NCI-H524 treated with DMSO at 0.1 percent for 48 hours (cell line): ENCODE data around the gene PRPF31.
"Not testable (repeated sequence)": the region's sequence is repeated elsewhere in the genome, so short reads cannot be mapped to it uniquely, and the experiment has no call there.

Experiments used
- DNase-seq: peaks from one replicate; lab custom pipeline; 2025; lab: John Stamatoyannopoulos, UW

PRPF31 gene

DNA sequence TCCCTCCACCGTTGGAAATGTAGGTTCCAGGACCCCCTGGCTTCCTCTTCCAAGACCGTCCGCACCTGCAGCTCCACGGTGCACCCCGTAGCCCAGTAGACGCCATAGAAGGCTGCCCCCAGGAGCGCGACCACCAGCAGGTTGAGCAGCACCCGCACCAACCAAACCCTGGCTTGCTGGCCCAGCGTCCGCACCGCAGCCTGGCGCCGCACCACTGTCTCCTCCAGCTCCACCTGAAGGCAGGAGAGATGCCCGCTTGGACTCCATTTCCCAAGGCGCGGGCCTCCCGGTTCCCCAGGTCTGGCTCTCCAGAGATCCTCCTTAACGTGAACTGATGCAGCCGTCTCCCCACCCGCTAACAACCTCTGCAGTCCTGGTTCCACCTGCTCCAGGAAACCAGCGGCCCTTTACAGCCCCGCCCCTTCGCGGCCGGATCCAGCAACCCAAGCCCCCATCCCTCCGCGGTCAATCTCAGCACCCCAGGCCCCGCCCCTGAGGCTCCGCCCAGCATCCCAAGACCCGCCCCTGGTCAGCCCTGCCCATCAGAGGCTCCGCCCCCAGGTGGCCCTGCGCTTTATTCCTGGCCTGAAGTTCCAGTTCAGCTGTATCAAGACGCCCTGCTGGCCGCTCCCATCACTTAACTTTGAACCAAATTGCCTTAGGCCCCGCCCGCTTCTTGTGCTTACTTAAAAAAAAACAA is 49.0 kb downstream of the PRPF31 start:
- DNase-seq: no peak

DNA sequence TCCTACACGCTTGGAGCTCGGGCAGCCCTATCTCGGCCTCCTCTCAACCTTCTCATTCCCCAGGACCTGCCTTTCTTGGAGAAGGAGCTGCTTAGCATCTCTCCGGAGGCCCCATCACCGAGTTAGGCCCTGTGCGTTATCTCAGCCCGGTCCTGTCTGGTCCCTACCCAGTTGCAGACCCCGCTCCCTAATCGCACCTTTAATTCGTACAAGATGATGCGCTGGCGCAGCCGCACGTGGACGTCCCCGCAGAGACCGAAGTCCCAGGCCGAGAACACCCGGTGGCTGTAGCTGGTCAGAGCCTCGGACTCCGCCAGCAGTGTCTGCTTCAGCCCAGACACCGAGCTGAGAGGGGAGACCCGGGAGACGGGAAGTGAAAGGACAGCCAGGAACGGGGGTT is 49.7 kb downstream of the PRPF31 start:
- no peak for DNase-seq

DNA sequence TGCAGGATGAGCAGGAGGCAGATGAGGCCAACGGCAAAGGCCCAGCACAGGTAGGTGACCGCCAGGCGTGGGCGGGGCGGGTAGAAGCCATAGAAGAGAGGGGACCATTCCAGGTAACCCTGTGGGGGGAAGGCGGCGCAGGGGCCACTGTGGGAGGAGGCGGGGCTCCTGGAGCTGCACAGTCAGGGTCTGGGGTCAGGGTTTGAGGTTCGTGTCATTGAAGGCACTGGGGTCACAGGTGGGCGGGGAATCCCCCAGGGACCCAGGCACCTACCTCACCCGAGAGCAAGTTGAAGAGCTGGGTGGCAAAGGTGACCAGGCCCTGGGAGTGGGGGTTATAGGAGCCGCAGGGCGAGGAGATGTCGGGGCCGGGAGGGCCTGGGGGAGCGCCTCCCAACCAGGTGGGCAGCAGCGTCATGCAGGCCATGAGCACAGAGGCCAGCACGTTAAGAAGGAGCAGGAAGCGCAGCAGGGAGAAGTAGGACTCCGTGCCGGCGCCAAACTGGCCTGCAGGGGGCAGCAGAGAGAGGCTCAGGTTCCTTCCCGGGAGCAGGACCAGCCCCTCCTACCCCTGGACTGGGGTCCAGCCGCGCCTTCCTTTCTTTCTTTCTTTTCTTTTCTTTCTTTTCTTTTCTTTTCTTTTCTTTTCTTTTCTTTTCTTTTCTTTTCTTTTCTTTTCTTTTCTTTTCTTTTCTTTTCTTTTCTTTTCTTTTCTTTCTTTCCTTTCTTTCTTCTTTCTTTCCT is 52.8 kb downstream of the PRPF31 start:
- no peak for DNase-seq

DNA sequence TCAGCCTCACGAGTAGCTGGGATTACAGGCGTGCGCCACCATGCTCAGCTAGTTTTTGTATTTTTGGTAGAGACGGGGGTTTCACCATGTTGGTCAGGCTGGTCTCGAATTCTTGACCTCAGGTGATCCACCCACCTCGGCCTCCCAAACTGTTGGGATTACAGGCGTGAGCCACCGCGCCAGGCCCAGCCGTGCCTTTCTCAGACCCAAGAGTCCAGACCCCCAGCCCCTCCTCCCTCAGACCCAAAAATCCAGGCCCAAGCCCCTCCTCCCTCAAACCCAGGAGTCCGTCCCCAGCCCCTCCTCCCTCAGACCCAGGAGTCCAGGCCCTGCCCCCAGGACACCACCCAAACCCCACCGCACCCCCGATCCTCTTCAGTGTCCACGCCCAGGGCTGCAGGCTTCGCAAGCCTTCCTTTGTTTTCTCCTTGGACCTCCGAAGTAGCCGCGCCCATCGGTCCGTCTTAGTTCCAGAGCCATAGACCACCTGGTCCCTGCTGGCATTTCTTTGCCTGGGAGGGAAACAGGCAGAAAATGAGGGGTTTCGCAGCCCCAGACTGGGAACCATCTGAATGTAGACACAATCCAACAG is 53.7 kb downstream of the PRPF31 start:
- DNase-seq: no peak

DNA sequence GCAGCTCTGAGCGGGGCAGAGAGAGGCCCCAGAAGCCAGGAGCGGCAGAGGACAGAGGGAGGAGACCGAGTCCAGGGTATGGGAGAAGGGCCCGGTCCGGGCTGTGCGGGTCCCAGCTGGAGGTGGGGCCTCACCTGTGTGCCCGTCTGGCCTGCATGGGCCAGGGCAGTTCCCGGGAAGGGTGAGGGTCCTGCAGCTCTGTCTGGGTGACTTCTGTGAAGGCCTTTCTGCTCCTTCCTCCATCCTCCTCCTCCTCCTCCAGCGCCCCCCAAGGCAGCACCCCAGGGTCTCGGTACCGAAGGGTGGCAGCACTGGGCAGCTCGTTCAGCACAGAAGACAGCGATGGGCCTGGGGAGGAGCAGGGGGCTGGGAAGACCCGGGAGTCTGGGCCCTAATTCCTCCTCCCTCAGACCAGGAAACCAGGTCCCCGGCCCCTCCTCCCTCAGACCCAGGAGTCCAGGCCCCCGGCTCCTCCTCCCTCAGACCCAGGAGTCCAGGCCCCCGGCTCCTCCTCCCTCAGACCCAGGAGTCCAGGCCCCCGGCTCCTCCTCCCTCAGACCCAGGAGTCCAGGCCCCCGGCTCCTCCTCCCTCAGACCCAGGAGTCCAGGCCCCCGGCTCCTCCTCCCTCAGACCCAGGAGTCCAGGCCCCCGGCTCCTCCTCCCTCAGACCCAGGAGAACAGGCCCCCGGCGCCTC is 56.3 kb downstream of the PRPF31 start:
- DNase-seq: not testable (repeated sequence)

DNA sequence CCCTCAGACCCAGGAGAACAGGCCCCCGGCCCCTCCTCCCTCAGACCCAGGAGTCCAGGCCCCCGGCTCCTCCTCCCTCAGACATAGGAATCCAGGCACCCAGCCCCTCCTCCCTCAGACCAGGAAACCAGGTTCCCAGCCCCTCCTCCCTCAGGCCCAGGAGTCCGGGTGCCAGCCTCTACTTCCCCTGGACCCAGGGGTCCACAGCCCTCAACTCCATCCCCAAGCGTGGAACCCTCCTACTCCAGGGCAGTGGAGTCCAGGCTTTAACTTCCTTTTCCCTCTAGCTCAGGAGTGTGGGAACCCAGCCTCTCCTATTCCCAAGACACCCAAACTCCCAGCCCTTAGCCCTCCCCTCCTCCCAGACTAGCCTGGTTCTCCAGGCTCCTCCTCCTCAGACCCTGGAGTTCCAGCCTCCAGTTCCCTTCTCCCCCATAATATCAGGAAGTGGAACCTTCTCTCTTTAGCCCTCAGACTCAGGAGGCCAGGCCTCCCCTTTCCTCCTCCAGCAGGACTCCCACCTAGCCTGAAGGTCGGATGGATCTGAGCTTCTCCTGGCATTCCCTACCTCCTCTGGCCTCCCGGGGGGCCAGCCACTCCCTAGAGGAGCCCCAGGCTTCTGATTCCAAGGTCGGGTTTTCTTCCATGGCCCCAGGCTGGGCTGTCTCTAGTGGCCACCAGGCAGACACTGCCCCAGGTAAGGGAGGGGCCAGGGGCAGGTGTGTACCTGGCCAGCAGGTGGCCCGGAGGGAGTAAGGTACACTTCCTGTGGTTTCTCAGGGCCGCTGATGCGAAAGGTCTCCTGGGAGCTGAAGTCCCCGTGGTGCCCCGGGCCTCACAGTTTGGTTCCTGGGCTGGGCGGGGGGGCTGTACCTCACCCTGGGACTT is 57.2 kb downstream of the PRPF31 start, which contains the start of gene TMC4:
Gene TMC4, minus strand, starts transcription at position 690 of the 888 bp plus-strand sequence. Its CDS starts 43 bp downstream, at position 647.
- DNase-seq: no peak

DNA sequence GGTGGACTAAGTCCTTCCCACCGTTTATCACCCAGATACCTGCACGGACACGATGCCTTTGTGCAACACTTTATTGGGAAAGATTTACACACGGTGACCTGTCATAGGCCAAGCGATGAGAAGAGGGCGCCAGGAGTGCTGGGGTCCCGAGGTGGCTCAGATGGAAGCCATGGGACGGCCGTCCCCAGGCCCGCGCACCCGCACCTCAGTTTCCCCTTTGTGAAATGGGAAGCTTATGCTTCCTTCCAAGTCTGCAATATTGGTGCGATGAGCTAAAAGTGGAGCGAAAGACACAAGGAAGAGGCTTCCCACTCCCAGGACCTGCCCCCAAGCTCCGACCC is 57.8 kb downstream of the PRPF31 start:
- DNase-seq: no peak

DNA sequence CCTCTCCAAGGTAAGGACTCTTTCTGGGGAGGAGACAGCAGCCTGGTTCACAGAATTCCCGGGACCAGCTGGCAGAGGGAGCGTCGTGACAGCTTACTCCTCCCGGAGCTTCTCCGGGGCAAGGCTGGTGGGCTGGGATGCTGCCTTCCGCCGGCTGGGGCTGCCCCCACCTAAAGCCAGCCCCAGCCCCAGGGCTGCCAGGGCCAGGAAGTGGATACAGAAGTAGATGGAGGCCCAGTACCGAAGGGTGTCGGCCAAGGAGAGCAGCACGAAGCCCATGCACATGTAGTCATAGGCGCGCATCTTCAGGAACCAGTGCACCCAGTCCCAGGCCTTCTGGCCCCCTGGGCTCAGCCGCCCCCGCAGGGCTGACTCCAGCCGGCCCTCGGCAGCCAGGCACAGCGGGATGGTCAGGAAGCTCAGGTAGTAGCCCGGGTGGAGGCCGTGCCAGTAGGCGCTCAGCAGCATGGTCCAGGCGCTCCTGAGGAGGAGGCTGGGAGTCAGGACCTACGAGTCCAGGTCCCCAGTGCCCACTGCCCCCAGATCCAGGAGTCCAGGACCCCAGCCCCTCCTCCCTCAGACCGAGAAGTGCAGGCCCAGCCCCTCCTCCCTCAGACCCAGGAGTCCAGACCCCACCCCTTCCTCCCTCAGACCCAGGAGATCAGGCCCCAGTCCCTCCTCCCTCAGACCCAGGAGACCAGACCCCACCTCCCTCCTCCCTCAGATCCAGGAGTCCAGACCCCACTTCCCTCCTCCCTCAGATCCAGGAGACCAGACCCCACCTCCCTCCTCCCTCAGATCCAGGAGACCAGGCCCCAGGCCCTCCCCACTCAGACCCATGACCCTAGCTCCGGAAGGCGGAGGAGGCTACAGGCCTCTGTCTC is 58.6 kb downstream of the PRPF31 start:
- DNase-seq: no peak

DNA sequence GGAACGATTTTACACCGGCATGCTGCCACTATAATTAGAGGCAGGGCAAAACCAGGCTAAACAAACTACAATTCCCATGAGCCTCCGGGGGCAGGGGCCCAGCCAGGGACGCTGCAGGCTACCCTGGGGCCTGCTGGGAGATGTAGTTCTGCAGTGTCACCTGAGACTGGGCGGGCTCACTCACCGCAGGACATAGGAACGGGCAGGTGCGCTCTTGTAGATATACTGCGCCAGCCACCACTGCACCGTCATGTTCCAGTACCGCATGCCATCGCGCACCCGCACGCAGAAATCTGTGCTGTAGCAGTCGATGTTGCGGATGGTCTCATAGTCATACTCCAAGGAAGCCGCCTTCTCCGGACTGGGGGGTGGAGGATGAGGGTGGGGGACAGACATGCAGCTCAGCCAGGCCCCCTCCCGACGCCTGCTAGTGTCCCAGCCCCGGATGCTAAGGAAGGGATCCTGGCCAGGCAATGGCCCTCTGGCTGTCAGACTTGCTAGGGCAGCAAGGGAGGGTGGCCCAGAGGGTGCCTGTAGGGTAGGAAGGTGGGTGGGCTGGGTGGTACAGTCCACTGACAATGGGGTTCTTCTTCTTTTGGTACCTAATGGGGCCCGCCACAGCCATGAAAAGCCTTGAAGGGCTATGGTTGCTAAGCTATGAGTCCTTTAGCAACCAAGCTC is 63.2 kb downstream of the PRPF31 start:
- DNase-seq: no peak

DNA sequence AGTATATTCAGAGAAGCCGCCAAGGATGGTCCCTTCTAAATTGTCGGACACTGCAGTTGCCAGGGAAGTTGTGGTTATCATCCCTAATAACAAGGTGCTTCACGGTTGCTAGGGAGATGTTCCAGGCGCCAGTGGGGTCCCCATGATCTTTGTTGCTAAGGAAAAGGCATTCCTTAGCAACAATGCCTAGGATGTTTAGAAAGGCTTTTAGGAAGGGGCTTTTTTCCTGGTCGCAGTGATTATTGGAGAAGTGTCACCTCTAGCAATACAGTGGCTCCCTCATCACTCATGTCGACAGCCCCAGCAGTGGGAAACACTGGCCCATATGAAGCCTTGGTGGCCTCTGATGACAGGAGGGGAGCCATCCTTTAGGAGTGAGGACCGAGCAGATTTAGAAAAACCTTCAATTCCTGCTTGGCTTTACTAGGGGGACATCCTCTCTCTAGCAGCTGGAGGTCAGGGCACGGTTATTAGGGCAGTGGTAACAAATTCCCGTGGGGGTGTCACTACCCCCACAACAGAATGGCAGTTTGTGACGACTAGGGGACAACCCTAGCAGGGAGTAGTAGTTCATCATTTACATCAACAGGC is 63.8 kb downstream of the PRPF31 start:
- DNase-seq: no peak

DNA sequence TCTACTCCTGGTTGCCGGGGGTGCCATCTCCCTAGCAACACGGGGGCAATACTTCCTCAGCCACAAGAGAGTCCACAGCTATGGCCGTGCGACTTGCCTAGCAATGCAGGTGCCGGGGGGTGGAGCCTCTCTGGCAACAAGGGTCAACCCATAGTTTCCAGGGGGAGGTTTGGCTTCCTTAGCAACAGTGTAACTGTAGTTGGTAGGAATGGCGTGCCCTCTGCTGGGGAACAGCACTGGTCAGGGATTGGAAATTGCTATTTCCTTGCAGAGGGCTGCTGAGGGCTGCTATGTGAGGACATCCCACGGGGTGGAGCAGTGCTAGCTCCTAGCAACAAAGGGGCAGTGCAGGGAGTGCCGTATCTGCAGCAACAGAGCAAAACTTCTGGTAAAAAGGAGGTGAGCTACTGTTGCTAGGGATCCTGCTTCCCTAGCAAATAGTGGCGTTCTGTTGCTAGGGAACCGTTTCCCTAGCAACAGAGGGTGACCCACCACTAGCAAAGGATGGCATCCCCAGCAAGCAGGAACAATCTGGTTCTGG is 64.4 kb downstream of the PRPF31 start:
- DNase-seq: peak; percentile 7

DNA sequence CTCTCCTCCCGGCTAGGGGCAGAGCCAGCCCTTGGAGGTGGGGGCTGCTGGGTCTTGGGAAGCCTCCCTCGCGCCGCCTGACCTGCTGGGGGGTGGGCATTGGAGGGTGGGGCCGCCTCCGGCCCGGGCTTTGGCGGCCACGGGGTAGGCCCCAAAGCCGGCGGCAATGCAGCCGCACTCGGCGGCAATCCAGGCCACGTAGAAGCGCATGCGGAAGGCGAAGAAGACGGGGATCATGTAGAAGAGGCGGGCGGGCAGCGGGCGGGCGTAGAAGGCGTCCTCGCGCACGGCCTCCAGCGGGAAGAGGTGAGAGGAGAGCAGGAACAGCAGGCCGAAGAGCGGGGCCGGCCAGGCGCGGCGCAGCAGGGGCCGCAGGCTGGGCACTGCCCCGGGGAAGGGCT is 65.1 kb downstream of the PRPF31 start:
- DNase-seq: no peak
